IMR-90 (cell line): ENCODE results near the gene FAM163B. TPM values are rescaled to one million over a fixed set of nuclear protein-coding genes. Genes with fewer than 3 reads are reported as not detected.

Source experiments
- ATAC-seq: fragments of 200-7000 bp; cut with Tn5 transposase; 2 replicates; pipeline ENCODE4 v1.9.1; 2020; ENCODE audit warnings: low read depth, mild to moderate bottlenecking, moderate library complexity
- BruUV-seq: library from RNA; stranded (reverse); fragments of 400-500 nt; replicated peaks from 2 replicates; lab custom pipeline; 2021; lab: Mats Ljungman, UMichigan
- CTCF ChIA-PET: fragments of 300-600 bp; formaldehyde crosslinking; extraction: SDS; loops from one replicate; lab custom pipeline; 2021; ENCODE audit warnings: antibody characterized with exemption; lab: Yijun Ruan, JAX
- POLR2A ChIA-PET: fragments of 300-600 bp; sonication (Branson Sonifier 250); formaldehyde crosslinking; loops from one replicate; lab custom pipeline; 2022; ENCODE audit warnings: antibody characterized with exemption; ENCODE audit not compliant: unreplicated experiment; lab: Charles Lee
- DNase-seq: peaks from one replicate; pipeline ENCODE4 v3.0.0; 2013
- H2AFZ ChIP-seq: replicated peaks from 2 replicates; pipeline ENCODE3; 2013; ENCODE audit warnings: low read length, mild to moderate bottlenecking; ENCODE audit not compliant: poor library complexity
- H2AK5ac ChIP-seq: 2 replicates; pipeline ENCODE4 v1.6.1; 2013; ENCODE audit warnings: low read depth, low read length, inconsistent platforms
- H2AK9ac ChIP-seq: replicated peaks from 2 replicates; pipeline ENCODE3; 2013; ENCODE audit warnings: mild to moderate bottlenecking, low read depth, low read length, moderate library complexity; ENCODE audit not compliant: poor library complexity
- H2BK120ac ChIP-seq: 2 replicates; pipeline ENCODE4 v1.6.1; 2013; ENCODE audit warnings: low read depth, low read length, inconsistent platforms
- H2BK15ac ChIP-seq: 3 replicates; pipeline ENCODE4 v1.6.1; 2013; ENCODE audit warnings: low read depth, low read length, inconsistent platforms
- H2BK20ac ChIP-seq: 2 replicates; pipeline ENCODE4 v1.6.1; 2013; ENCODE audit warnings: low read depth, mild to moderate bottlenecking, inconsistent platforms, low read length, moderate library complexity
- H2BK5ac ChIP-seq: 2 replicates; pipeline ENCODE4 v1.6.1; 2013; ENCODE audit warnings: mild to moderate bottlenecking, low read depth, low read length, inconsistent platforms; ENCODE audit not compliant: poor library complexity, severe bottlenecking
- H3K14ac ChIP-seq: replicated peaks from 2 replicates; pipeline ENCODE4 v1.6.1; 2013; ENCODE audit warnings: low read depth, low read length, inconsistent platforms
- H3K18ac ChIP-seq: 2 replicates; pipeline ENCODE4 v1.6.1; 2013; ENCODE audit warnings: low read depth, low read length, control low read depth
- H3K23ac ChIP-seq: 2 replicates; pipeline ENCODE4 v1.6.1; 2013; ENCODE audit warnings: low read depth, low read length, inconsistent platforms
- H3K27ac ChIP-seq: 2 replicates; pipeline ENCODE4 v1.5.1; 2013; ENCODE audit warnings: mild to moderate bottlenecking, control low read depth, low read length; ENCODE audit not compliant: insufficient read depth
- H3K27me3 ChIP-seq: 2 replicates; pipeline ENCODE4 v1.6.1; 2013; ENCODE audit warnings: low read length; ENCODE audit not compliant: control insufficient read depth, insufficient read depth
- H3K36me3 ChIP-seq: 2 replicates; pipeline ENCODE4 v1.6.1; 2013; ENCODE audit warnings: low read length, mixed read lengths; ENCODE audit not compliant: control insufficient read depth, insufficient read depth
- H3K4ac ChIP-seq: 2 replicates; pipeline ENCODE4 v1.6.1; 2013; ENCODE audit warnings: low read depth, low read length, inconsistent platforms
- H3K4me1 ChIP-seq: 2 replicates; pipeline ENCODE4 v1.6.1; 2013; ENCODE audit warnings: low read length, mixed read lengths; ENCODE audit not compliant: control insufficient read depth, insufficient read depth
- H3K4me2 ChIP-seq: 2 replicates; pipeline ENCODE4 v1.6.1; 2013; ENCODE audit warnings: low read depth, mild to moderate bottlenecking, control low read depth, low read length, moderate library complexity
- H3K4me3 ChIP-seq: 2 replicates; pipeline ENCODE4 v1.5.1; 2013; ENCODE audit warnings: low read depth, mild to moderate bottlenecking, control low read depth, low read length, moderate library complexity; ENCODE audit not compliant: insufficient read depth
- H3K56ac ChIP-seq: 2 replicates; pipeline ENCODE4 v1.6.1; 2013; ENCODE audit warnings: low read length, inconsistent platforms; ENCODE audit not compliant: insufficient read depth; ENCODE audit errors: extremely low read depth
- H3K79me1 ChIP-seq, 2 experiments: 2 replicates each; pipeline ENCODE4 v1.6.1; 2013; ENCODE audit warnings: low read length in 2 of 2, inconsistent platforms in 1 of 2, low read depth in 1 of 2
- H3K9ac ChIP-seq: 2 replicates; pipeline ENCODE4 v1.6.1; 2013; ENCODE audit warnings: low read depth, low read length, control low read depth
- H3K9me1 ChIP-seq: 2 replicates; pipeline ENCODE4 v1.6.1; 2013; ENCODE audit warnings: low read length, inconsistent platforms; ENCODE audit not compliant: insufficient read depth
- H3K9me3 ChIP-seq: 2 replicates; pipeline ENCODE4 v1.6.1; 2013; ENCODE audit warnings: low read length; ENCODE audit not compliant: control insufficient read depth, insufficient read depth
- H4K20me1 ChIP-seq: 2 replicates; pipeline ENCODE4 v1.6.1; 2013; ENCODE audit warnings: low read length, inconsistent platforms; ENCODE audit not compliant: insufficient read depth
- H4K5ac ChIP-seq: 2 replicates; pipeline ENCODE4 v1.6.1; 2013; ENCODE audit warnings: mild to moderate bottlenecking, low read depth, low read length, control low read depth
- H4K8ac ChIP-seq, 2 experiments: 2 replicates each; pipeline ENCODE4 v1.6.1; 2013; ENCODE audit warnings: low read depth in 2 of 2, low read length in 2 of 2, control low read depth in 1 of 2, inconsistent platforms in 1 of 2
- H4K91ac ChIP-seq: 2 replicates; pipeline ENCODE4 v1.6.1; 2013; ENCODE audit warnings: low read depth, low read length, inconsistent platforms; ENCODE audit not compliant: insufficient read depth
- BHLHE40 ChIP-seq: fragments of 150-350 bp; IDR thresholded peaks from 2 replicates; pipeline ENCODE4 v1.6.1; 2016; ENCODE audit warnings: mild to moderate bottlenecking, low read depth, low read length
- CHD1 ChIP-seq: IDR thresholded peaks from 2 replicates; pipeline ENCODE4 v1.6.1; 2012; ENCODE audit warnings: low read depth, low read length, improper control_type of control experiment
- CTCF ChIP-seq: conservative IDR thresholded peaks from 2 replicates; pipeline ENCODE4 v1.5.1; 2012; ENCODE audit warnings: mild to moderate bottlenecking, low read depth, low read length, improper control_type of control experiment
- FOS ChIP-seq: fragments of 150-350 bp; IDR thresholded peaks from 2 replicates; pipeline ENCODE4 v1.6.1; 2016; ENCODE audit warnings: low read depth, low read length
- MAZ ChIP-seq: IDR thresholded peaks from 2 replicates; pipeline ENCODE4 v1.6.1; 2012; ENCODE audit warnings: low read depth, mild to moderate bottlenecking, low read length, improper control_type of control experiment, moderate library complexity, borderline replicate concordance
- MXI1 ChIP-seq: IDR thresholded peaks from 2 replicates; pipeline ENCODE4 v1.6.1; 2012; ENCODE audit warnings: low read depth, mild to moderate bottlenecking, low read length, moderate library complexity, borderline replicate concordance
- POLR2A ChIP-seq: IDR thresholded peaks from 2 replicates; pipeline ENCODE4 v1.6.1; 2012; ENCODE audit warnings: mild to moderate bottlenecking, low read depth, low read length
- RAD21 ChIP-seq: IDR thresholded peaks from 2 replicates; pipeline ENCODE4 v1.6.1; 2012; ENCODE audit warnings: low read length, improper control_type of control experiment
- RCOR1 ChIP-seq: IDR thresholded peaks from 2 replicates; pipeline ENCODE4 v1.6.1; 2012; ENCODE audit warnings: mild to moderate bottlenecking, low read length, improper control_type of control experiment; ENCODE audit not compliant: insufficient replicate concordance
- SMC3 ChIP-seq: fragments of 150-350 bp; IDR thresholded peaks from 2 replicates; pipeline ENCODE4 v1.6.1; 2016; ENCODE audit warnings: low read depth, mild to moderate bottlenecking, antibody characterized with exemption, low read length, moderate library complexity
- WGBS, 2 experiments: methylation state at CpG; one replicate each; pipeline versions ENCODE4 v1.1.5 to v1.1.7; 2013; ENCODE audit warnings: missing lambda C conversion rate in 2 of 2; ENCODE audit not compliant: insufficient read length in 1 of 2; ENCODE audit errors: extremely low coverage in 2 of 2; 5-methylcytosine and 5-hydroxymethylcytosine counted together
- dilution Hi-C: fragments of 300-500 bp; cut with HindIII; formaldehyde crosslinking; loops from one replicate; pipeline ENCODE4 v1.14.3; 2018; ENCODE audit warnings: low sequenced_read_pairs; ENCODE audit not compliant: unreplicated experiment
- in situ Hi-C: fragments of 300-500 bp; cut with MboI; formaldehyde crosslinking; loops from 3 replicates; pipeline ENCODE4 v1.14.3; 2019; ENCODE audit warnings: low sequenced_read_pairs, inconsistent platforms, mixed read lengths
- intact Hi-C: fragments of 100-400 bp; cut with micrococcal nuclease; formaldehyde crosslinking; loops from 2 replicates; pipeline ENCODE4 v1.10.0; 2022
- polyA plus RNA-seq, 3 experiments: library from polyadenylated mRNA; depleted of rRNA; stranded (reverse); fragments of >200 nt; gene quantifications; 2 replicates each; pipeline ENCODE4 v1.2.3, GENCODE V29; 2012; ENCODE audit warnings: low replicate concordance in 1 of 3
- total RNA-seq: library from RNA; depleted of rRNA; stranded (reverse); fragments of >200 nt; gene quantifications from 2 replicates; pipeline ENCODE4 v1.2.3, GENCODE V29; 2012

Gene FAM163B
- total and polyA plus RNA-seq, 2 of the 4 experiments (the other 2 are of a cell fraction) = not detected

- Histone ChIP-seq H2AK5ac (no peak overlapping the region), H3K14ac (no peak overlapping the region), H3K4me2 (no peak overlapping the region), H2BK15ac (no peak overlapping the region), H3K23ac (no peak overlapping the region), H3K18ac (no peak overlapping the region), H2BK20ac (no peak overlapping the region), H3K79me1 (no peaks in the 10 kb centered on the region), H3K9me3 (peaks cover 14% of the 10 kb centered on the region), H3K4me1 (no peaks in the 10 kb centered on the region), H3K4me3 (no peak overlapping the region), H3K56ac (no peak overlapping the region), H3K4ac (no peak overlapping the region), H4K20me1 (no peaks in the 10 kb centered on the region), H2AK9ac (no peak overlapping the region), H4K5ac (no peak overlapping the region), H2BK5ac (no peak overlapping the region), H3K27ac (no peak overlapping the region), H3K36me3 (no peaks in the 10 kb centered on the region), H3K9ac (no peak overlapping the region), H3K27me3 (peaks cover 50% of the 10 kb centered on the region), H2BK120ac (no peak overlapping the region), H3K9me1 (no peaks in the 10 kb centered on the region), H2AFZ (no peak overlapping the region), H4K8ac (no peak overlapping the region), H4K91ac (no peak overlapping the region)
- intact Hi-C loops = loop anchor here (10.0 kb wide), 1 partner anchor 123 kb away; no protein-coding TSS in a partner anchor
- in situ Hi-C loops = no loop called here
- no peak for ATAC-seq
- BruUV-seq = no TSS peak
- ChIA-PET CTCF (no interaction called here), POLR2A (no interaction called here)
- TF ChIP-seq SMC3 = no peak
- no peak for TF ChIP-seq MXI1
- TF ChIP-seq BHLHE40 = no peak
- no peak for TF ChIP-seq FOS
- TF ChIP-seq CTCF = no peak
- TF ChIP-seq RAD21 = no peak
- no peak for TF ChIP-seq MAZ
- no peak for TF ChIP-seq RCOR1
- no peak for TF ChIP-seq POLR2A
- no peak for TF ChIP-seq CHD1
- DNase-seq = no peak
- 30% methylated on average over 3 of the region's 10 CpGs; no CpG with 5 or more reads in 1 of the 2 experiments for WGBS, 2 experiments
- dilution Hi-C loops = no loop called here
Observed at GRCh38 chr9:133601746-133602145, 7.4 kb downstream of the FAM163B start.
